Measurements from ENCODE around the gene PRELID1.
"Not testable (repeated sequence)": the region's sequence is repeated elsewhere in the genome, so short reads cannot be mapped to it uniquely, and the experiment has no call there.

PRELID1 gene

GRCh38 chr5:177300236-177300880 lies 3.2 kb upstream of the PRELID1 start:
- DNase-seq: peak; percentile 37

- DNase-seq: no peak
Measured at GRCh38 chr5:177300951-177301350, 2.6 kb upstream of the PRELID1 start.

- no peak for DNase-seq
Measured at GRCh38 chr5:177301503-177302165, 2.0 kb upstream of the PRELID1 start.

GRCh38 chr5:177302354-177303110 lies 1.1 kb upstream of the PRELID1 start:
- no peak for DNase-seq

GRCh38 chr5:177303925-177304391 lies 359 bp downstream of the PRELID1 start:
- no peak for DNase-seq

GRCh38 chr5:177304392-177305119 lies 957 bp downstream of the PRELID1 start:
- DNase-seq: no peak

- not testable (repeated sequence) for DNase-seq
Measured at GRCh38 chr5:177306103-177306640, 2.6 kb downstream of the PRELID1 start.

- DNase-seq: no peak
Measured at GRCh38 chr5:177306674-177307543, 3.3 kb downstream of the PRELID1 start.

GRCh38 chr5:177307544-177308363 lies 4.2 kb downstream of the PRELID1 start:
- DNase-seq: no peak

- DNase-seq: no peak
Measured at GRCh38 chr5:177308740-177309139, 5.1 kb downstream of the PRELID1 start.

- DNase-seq: peak; percentile 61
Measured at GRCh38 chr5:177309351-177310191, 6.0 kb downstream of the PRELID1 start.

- DNase-seq: no peak
Measured at GRCh38 chr5:177310332-177310731, 6.7 kb downstream of the PRELID1 start.

- DNase-seq: no peak
Measured at GRCh38 chr5:177310757-177311391, 7.3 kb downstream of the PRELID1 start.

GRCh38 chr5:177311392-177311722 lies 7.8 kb downstream of the PRELID1 start:
- no peak for DNase-seq

- DNase-seq: peak; percentile 97
Measured at GRCh38 chr5:177311723-177312648, 8.4 kb downstream of the PRELID1 start, which contains the start of gene MXD3. Gene MXD3, minus strand, starts transcription at chr5:177311898. Its CDS starts 68 bp downstream, at chr5:177311830.

GRCh38 chr5:177312649-177313181 lies 9.1 kb downstream of the PRELID1 start:
- DNase-seq: no peak

- DNase-seq: no peak
Measured at GRCh38 chr5:177313561-177314259, 10.1 kb downstream of the PRELID1 start.

All from HCEC 1CT (cell line).